Skeletal muscle satellite cell (primary cell): Measurements from ENCODE around the gene UBTD1.
"Not testable (repeated sequence)": the region's sequence is repeated elsewhere in the genome, so short reads cannot be mapped to it uniquely, and the experiment has no call there.

Experiments used
- H3K27me3 ChIP-seq: 2 replicates; pipeline ENCODE4 v1.7.0; 2013; ENCODE audit warnings: low read length; ENCODE audit not compliant: control insufficient read depth, insufficient read depth
- H3K36me3 ChIP-seq: 2 replicates; pipeline ENCODE4 v1.7.0; 2013; ENCODE audit warnings: mild to moderate bottlenecking, control low read depth, low read length; ENCODE audit not compliant: insufficient read depth
- H3K4me1 ChIP-seq: 2 replicates; pipeline ENCODE4 v1.7.0; 2013; ENCODE audit warnings: low read length; ENCODE audit not compliant: control insufficient read depth, insufficient read depth
- H3K4me2 ChIP-seq: 2 replicates; pipeline ENCODE4 v1.7.0; 2013; ENCODE audit warnings: mild to moderate bottlenecking, low read length
- H3K4me3 ChIP-seq: 2 replicates; pipeline ENCODE4 v1.7.0; 2013; ENCODE audit warnings: low read length
- H3K9ac ChIP-seq: 2 replicates; pipeline ENCODE4 v1.7.0; 2013; ENCODE audit warnings: mild to moderate bottlenecking, low read depth, low read length, moderate library complexity
- H3K9me3 ChIP-seq: replicated peaks from 2 replicates; pipeline ENCODE4 v1.7.0; 2013; ENCODE audit warnings: mild to moderate bottlenecking, control low read depth, low read length

The UBTD1 gene

DNA sequence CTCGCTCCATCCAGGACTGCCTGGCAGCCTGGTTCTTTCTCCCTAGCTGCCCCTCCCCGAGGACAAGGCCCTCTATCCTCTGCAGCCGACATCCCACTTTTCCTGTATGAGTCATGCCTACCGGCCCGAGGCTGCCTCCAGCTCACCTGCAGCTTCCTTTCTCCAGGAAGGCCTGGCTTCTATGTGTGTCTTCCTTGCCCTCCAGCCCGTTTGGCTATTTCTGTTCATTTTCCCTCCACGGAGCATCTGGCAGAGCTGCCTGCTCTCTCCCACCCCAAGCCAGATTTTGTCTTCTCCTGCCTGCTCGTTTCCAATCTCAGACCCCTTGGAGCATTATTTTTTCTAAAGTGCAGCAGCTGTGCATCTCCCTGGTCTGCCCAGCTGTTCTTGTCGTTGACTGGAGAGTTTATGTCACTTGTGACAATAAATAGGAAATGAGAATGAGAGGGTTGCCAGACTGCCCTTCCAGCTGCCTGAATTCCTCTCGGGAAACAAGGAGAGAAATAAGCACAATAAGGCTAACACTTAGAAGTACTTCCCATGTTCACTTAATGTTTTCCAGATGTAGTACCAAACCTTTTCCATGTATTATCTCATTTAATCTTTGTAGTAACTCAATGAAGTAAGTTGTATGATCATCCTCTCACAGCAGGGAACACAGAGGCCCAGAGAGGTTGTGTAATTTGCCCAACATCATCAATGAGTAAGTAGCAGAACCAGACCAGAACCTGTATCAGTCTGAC lies 19.7 kb downstream of the UBTD1 start:
- H3K4me3 ChIP-seq: no peak overlapping the region
- H3K4me1 ChIP-seq: peaks cover 32% of the 10 kb centered on the region
- no peak overlapping the region for H3K9ac ChIP-seq
- H3K4me2 ChIP-seq: peak overlapping the region; percentile 43
- H3K27me3 ChIP-seq: no peaks in the 10 kb centered on the region
- no peaks in the 10 kb centered on the region for H3K9me3 ChIP-seq
- no peaks in the 10 kb centered on the region for H3K36me3 ChIP-seq

DNA sequence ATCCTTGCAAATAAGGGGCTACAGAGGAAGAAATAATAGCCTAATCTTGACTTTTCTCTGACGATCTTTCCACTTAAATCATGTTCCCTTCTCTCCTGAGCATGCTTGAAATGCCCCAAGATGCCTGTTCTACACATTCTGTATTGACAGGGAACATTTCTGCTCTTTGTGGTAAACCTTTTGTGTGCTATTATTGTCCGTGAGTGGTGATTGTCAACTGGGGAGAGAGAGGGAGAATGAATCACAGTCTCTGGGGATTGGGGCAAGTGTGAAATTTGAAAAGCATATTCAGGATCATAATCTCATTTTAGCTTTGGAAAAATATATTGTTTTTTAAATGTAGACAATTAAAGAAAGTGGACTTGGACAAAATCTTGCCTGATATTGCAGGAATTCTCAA lies 20.6 kb downstream of the UBTD1 start:
- no peaks in the 10 kb centered on the region for H3K36me3 ChIP-seq
- peak overlapping the region; percentile 43 for H3K4me2 ChIP-seq
- H3K9me3 ChIP-seq: no peaks in the 10 kb centered on the region
- H3K9ac ChIP-seq: no peak overlapping the region
- H3K4me1 ChIP-seq: peaks cover 32% of the 10 kb centered on the region
- no peaks in the 10 kb centered on the region for H3K27me3 ChIP-seq
- H3K4me3 ChIP-seq: no peak overlapping the region

DNA sequence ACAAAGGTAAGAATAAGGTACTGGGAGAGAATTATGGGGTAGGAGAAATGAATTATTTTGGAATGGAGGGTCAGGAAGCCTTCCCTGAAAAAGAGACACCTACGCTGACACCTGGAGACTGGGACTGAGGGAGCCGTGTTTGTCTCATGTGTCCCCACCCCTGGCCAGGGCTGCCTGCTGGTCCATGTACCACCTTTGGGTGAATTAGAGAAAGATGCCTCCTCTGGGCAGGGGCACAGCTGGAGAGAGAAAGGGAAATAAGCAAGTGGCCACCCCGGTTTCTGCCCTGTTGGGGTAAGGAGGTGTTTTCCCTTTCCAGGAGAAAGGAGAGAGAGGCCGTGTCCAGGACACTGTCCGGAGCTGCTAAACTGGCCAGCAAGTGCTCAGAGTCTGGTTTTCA lies 21.8 kb downstream of the UBTD1 start:
- Histone ChIP-seq H3K9me3 (no peaks in the 10 kb centered on the region), H3K4me1 (peaks cover 32% of the 10 kb centered on the region), H3K4me3 (no peak overlapping the region), H3K36me3 (no peaks in the 10 kb centered on the region), H3K9ac (no peak overlapping the region), H3K4me2 (no peak overlapping the region), H3K27me3 (no peaks in the 10 kb centered on the region)

DNA sequence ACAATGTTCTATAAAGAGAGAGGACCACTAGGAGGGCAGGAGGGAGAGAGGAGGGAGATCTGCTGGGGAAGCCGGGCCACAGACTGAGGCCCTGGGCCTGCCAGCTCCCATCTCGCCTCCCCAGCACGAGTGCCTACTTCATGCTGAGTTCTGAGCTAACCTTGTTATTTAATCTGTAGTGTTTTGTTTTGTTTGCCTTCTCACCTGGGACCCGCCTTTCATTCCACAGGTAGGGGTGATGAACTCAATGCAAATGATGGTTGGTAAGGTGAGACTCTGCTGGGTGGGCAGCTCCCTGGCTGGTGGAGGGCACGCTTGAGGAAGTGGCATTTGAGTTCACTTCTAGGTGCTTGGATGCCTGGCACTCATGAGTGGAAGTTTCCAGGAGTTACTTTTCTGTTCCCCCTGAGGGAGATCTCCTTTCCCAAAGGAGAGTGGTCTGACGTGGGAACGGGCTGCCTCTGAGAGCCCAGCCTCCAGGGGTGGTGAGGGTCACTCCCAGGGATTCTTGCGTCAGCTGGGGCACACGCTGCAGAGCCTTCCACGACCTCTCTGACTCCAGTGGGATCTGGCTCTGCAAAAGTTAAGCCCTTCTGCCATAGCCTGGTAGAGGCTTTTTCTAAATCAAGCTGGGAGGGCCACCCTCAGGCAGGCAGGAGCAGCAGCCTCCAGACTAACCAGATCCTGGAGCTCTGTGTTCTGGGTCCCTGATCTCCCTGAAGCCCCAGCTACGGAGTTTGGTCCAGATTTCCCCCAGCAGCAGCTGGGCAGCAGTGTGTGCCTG lies 22.4 kb downstream of the UBTD1 start:
- Histone ChIP-seq H3K9ac (no peak overlapping the region), H3K9me3 (no peaks in the 10 kb centered on the region), H3K4me3 (no peak overlapping the region), H3K4me1 (peaks cover 32% of the 10 kb centered on the region), H3K4me2 (no peak overlapping the region), H3K36me3 (no peaks in the 10 kb centered on the region), H3K27me3 (no peaks in the 10 kb centered on the region)

DNA sequence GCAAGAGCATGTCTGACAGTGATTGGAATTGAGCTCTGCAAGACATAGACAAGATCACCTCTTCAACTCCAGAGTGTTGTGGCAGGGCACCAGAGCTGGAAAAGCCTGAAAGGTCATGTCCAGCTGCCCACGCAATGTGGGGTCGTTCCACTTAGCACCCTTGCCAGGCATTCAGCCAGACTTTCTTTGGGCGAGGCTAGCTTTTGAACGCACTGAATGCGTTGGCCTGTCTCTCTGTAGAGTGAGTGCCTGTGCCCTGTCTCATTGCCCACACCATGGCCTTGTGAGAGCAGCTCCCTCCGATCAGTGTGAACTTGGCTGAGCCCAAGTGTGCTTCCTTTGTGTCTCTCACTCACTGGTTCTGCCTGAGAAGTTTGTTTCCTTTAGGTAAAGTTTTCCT lies 23.3 kb downstream of the UBTD1 start:
- no peaks in the 10 kb centered on the region for H3K9me3 ChIP-seq
- no peaks in the 10 kb centered on the region for H3K27me3 ChIP-seq
- no peaks in the 10 kb centered on the region for H3K36me3 ChIP-seq
- no peak overlapping the region for H3K4me2 ChIP-seq
- H3K4me1 ChIP-seq: peaks cover 32% of the 10 kb centered on the region
- no peak overlapping the region for H3K4me3 ChIP-seq
- no peak overlapping the region for H3K9ac ChIP-seq

DNA sequence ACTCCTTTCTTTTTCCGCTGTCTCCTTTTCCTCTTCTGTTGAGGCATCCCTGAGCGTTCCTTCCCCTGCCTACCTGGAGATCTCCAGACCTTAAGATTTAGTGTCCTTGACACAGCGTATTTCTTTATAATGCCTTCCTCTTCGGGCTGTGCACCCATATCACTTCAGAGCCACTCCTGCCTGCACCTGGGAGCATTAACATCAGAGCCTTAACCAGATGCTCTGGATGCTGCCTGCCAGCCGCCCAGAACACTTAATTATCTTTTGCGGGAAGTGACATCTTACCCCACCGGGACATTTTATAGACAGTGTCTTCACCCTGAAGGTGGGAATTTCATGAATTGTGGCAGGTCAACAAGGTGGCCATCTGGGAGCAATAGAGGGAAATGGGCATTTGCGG lies 24.2 kb downstream of the UBTD1 start:
- no peaks in the 10 kb centered on the region for H3K36me3 ChIP-seq
- no peak overlapping the region for H3K4me2 ChIP-seq
- H3K4me3 ChIP-seq: no peak overlapping the region

DNA sequence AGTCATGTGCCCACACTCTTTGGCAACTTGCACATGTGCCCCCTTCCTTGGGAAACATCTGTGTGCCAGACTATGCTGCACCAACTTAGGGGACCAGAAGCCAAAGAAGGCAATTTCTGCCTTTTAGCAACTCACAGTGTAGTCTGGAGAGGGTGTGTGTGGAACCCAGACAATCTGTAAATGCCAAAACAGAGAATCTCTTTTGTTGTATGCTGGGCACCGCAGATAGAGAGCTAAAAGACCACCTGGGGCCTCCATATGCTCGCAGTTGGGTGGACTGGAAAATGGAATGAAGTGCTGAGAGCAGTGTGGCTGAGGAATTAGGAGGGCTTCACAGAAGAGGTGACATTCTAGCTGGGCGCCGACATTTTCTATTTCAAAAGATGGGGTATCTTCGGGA lies 26.4 kb downstream of the UBTD1 start:
- H3K36me3 ChIP-seq: no peaks in the 10 kb centered on the region
- H3K9me3 ChIP-seq: no peaks in the 10 kb centered on the region
- H3K4me1 ChIP-seq: peaks cover 7% of the 10 kb centered on the region
- H3K9ac ChIP-seq: no peak overlapping the region
- H3K4me3 ChIP-seq: no peak overlapping the region
- no peaks in the 10 kb centered on the region for H3K27me3 ChIP-seq
- no peak overlapping the region for H3K4me2 ChIP-seq

More for the DNA sequence above, 24.2 kb downstream of the UBTD1 start:
- H3K9me3 ChIP-seq: no peaks in the 10 kb centered on the region
- H3K4me1 ChIP-seq: peaks cover 25% of the 10 kb centered on the region
- H3K27me3 ChIP-seq: no peaks in the 10 kb centered on the region
- H3K9ac ChIP-seq: no peak overlapping the region

DNA sequence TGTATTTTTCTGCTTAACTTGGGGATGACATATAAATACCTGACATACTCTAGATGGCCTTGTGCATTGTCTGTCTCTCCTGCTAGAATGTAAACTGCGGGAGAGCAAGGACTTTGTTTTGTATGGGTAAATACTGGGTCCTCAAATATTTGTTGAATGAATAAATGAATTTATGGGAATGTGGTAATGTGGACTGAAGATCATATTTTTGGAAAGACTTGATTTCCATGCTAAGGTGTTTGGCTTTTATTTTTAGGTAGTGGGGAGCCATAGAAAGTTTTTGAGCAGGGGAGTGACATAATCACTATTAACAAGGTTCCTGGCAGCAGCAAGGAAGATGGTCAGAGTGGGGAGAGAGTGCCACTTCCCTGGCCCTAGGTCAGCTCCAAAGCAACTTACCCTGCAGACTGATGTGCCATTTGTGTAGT lies 27.0 kb downstream of the UBTD1 start:
- peaks cover 7% of the 10 kb centered on the region for H3K4me1 ChIP-seq
- no peaks in the 10 kb centered on the region for H3K27me3 ChIP-seq
- no peak overlapping the region for H3K9ac ChIP-seq
- H3K4me3 ChIP-seq: no peak overlapping the region
- H3K36me3 ChIP-seq: no peaks in the 10 kb centered on the region
- no peak overlapping the region for H3K4me2 ChIP-seq
- H3K9me3 ChIP-seq: no peaks in the 10 kb centered on the region

DNA sequence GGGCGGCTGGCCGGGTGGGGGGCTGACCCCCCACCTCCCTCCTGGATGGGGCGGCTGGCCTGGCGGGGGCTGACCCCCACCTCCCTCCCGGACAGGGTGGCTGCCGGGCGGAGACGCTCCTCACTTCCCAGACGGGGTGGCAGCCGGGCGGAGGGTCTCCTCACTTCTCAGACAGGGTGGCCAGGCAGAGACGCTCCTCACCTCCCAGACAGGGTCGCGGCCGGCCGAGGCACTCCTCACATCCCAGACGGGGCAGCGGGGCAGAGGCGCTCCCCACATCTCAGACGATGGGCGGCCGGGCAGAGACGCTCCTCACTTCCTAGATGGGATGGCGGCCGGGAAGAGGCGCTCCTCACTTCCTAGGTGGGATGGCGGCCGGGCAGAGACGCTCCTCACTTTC lies 30.2 kb downstream of the UBTD1 start:
- peaks cover 21% of the 10 kb centered on the region for H3K4me1 ChIP-seq
- H3K9me3 ChIP-seq, H3K27me3 ChIP-seq, H3K9ac ChIP-seq, H3K4me3 ChIP-seq, H3K36me3 ChIP-seq, H3K4me2 ChIP-seq: not testable (repeated sequence)

DNA sequence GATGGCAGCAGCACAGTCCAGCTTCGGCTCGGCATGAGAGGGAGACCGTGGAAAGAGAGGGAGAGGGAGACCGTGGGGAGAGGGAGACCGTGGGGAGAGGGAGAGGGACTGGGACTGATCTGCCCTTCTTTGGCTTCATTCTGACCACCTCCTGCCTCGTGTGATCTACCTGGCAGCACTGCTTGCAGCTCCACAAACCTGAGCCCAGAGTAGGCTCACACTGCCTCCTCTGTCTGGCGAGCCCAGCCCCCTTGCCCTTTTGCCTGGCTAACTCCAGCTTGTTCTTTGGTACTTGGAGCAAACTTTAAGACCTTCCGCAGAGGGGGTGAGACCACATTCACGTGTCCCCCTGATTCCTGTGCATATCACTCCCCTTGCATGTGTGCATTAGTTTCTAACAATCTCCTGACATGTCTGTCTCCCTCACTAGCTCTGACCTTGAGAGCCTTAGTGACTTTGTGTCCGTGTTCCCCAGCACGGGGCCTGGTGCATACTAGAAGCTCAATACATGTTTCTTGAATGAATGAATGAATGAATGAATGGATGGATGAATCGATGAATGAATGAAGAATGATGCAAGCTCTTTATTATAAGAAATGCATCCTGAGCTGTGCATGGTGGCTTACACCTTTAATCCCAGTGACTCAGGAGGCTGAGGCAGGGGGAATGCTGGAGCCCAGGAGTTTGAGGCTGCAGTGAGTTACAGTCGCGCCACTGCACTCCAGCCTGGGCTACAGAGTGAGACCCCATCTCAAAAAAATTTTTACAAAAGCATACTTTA lies 31.2 kb downstream of the UBTD1 start:
- no peak overlapping the region for H3K9ac ChIP-seq
- H3K4me1 ChIP-seq: peaks cover 21% of the 10 kb centered on the region
- no peaks in the 10 kb centered on the region for H3K27me3 ChIP-seq
- no peaks in the 10 kb centered on the region for H3K36me3 ChIP-seq
- H3K9me3 ChIP-seq: no peaks in the 10 kb centered on the region
- no peak overlapping the region for H3K4me3 ChIP-seq
- no peak overlapping the region for H3K4me2 ChIP-seq

DNA sequence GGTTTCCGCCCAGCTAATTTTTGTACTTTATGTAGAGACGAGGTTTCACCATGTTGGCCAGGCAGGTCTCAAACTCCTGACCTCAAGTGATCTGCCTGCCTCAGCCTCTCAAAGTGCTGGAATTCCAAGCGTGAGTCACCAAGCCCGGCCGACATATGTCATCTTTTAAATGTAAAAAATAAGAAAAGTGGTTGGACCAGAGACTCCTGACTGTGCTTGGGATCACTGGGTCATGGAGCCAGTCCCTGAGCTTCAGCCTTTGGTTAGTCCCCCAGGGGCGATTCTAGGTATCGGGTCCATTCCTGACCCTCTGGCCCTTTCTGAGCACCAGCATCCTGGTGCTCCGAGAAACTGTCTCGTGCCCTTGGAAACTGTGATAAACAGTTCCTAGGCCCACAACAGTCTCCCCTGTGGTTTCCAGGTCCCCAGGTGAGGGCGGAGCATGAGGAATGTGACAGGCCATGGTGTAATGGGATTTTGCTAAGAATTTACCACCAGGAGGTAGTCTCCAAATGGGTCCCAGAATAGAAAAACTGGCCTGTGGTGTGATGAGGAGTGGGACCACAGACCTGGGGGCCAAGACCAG lies 32.8 kb downstream of the UBTD1 start:
- H3K4me1 ChIP-seq: peaks cover 21% of the 10 kb centered on the region
- H3K4me2 ChIP-seq: no peak overlapping the region
- no peaks in the 10 kb centered on the region for H3K9me3 ChIP-seq
- H3K36me3 ChIP-seq: no peaks in the 10 kb centered on the region
- H3K4me3 ChIP-seq: no peak overlapping the region
- H3K9ac ChIP-seq: no peak overlapping the region
- H3K27me3 ChIP-seq: no peaks in the 10 kb centered on the region
